ENCODE measurements around the gene CD19. TPM values are rescaled to one million over a fixed set of nuclear protein-coding genes. Genes with fewer than 3 reads are reported as not detected.

Gene CD19
- total and polyA plus RNA-seq, 9 donors: 0.40 to 2.5 (median 1.1) TPM; not detected in 1

DNA sequence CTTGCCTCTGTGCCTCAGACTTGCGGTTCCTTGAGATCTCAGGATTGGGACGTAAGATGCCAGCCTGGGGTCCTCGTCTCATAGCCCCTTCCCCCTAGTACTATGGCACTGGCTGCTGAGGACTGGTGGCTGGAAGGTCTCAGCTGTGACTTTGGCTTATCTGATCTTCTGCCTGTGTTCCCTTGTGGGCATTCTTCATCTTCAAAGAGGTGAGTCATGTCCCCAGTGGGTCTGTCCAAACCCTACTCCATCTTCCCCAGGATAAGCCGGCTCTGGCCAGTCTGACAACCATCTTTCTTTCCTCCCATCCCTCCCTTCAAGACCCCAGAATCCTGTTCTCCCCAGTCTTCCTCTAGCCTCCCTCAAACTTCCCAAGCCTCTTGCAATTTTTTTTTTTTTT is 3.6 kb downstream of the CD19 start:
- H3K4me1 ChIP-seq (ENCODE audit: insufficient read depth): peaks cover 5% of the 10 kb centered on the region
- H3K27ac ChIP-seq: no peak overlapping the region
- intact Hi-C loops (cut with DNase I): loop anchor here in 2 of 4 donors (5.0 to 10.0 kb wide), 2 partner anchors 111 to 123 kb away; partner anchors contain the start of gene ATXN2L (in 1 of the 2)
- TF ChIP-seq EP300 (IDR thresholded peaks at IDR 0.05) (no peak), POLR2A (IDR thresholded peaks at IDR 0.05) (no peak)
- TF ChIP-seq, protein P1, sequence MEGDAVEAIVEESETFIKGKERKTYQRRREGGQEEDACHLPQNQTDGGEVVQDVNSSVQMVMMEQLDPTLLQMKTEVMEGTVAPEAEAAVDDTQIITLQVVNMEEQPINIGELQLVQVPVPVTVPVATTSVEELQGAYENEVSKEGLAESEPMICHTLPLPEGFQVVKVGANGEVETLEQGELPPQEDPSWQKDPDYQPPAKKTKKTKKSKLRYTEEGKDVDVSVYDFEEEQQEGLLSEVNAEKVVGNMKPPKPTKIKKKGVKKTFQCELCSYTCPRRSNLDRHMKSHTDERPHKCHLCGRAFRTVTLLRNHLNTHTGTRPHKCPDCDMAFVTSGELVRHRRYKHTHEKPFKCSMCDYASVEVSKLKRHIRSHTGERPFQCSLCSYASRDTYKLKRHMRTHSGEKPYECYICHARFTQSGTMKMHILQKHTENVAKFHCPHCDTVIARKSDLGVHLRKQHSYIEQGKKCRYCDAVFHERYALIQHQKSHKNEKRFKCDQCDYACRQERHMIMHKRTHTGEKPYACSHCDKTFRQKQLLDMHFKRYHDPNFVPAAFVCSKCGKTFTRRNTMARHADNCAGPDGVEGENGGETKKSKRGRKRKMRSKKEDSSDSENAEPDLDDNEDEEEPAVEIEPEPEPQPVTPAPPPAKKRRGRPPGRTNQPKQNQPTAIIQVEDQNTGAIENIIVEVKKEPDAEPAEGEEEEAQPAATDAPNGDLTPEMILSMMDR (IDR thresholded peaks at IDR 0.05): no peak
- H3K4me3 ChIP-seq: no peak overlapping the region
- WGBS, 3 donors: 95 to 98% (median 96%) methylated on average over 4 of the region's 4 CpGs
- no peaks in the 10 kb centered on the region for H3K36me3 ChIP-seq
- no peaks in the 10 kb centered on the region for H3K27me3 ChIP-seq
- H3K9me3 ChIP-seq: no peaks in the 10 kb centered on the region
- no peak for DNase-seq

DNA sequence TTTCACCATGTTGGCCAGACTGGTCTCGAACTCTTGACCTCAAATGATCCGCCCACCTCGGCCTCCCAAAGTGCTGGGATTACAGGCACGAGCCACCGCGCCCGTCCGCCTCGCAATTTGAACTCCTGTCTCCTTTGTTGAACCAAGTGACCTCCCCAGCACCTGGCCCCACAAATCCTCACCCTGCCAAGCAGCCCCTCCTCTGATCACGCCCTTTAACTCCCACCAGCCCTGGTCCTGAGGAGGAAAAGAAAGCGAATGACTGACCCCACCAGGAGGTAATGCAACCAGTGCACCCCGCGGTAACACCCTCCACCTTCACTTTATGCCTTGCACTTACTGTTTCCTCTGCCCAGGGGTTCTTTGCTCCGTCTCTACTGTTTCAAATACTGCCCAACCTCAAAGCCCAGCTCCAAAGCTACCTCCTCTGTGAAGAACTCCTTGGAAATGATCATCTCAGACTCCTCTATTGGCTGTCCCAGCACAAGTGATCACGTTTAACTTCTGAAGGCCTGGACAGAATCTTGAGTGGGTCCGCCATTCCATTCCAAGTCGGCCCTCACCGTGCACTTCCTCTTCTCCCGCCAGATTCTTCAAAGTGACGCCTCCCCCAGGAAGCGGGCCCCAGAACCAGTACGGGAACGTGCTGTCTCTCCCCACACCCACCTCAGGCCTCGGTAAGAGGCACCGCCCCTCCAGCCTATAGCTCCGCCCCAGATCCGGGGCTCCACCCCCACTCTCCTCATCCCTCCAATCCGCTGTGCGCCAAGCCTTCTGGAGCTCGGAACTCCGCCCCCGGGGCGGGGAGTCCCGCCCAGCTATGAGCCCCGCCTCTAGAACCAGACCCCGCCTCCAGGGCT is 4.4 kb downstream of the CD19 start:
- H3K4me1 ChIP-seq (ENCODE audit: insufficient read depth): peaks cover 5% of the 10 kb centered on the region
- no peak for TF ChIP-seq EP300 (IDR thresholded peaks at IDR 0.05)
- TF ChIP-seq, protein P1 (IDR thresholded peaks at IDR 0.05): no peak
- no peak for TF ChIP-seq POLR2A (IDR thresholded peaks at IDR 0.05)
- WGBS, 3 donors: 16 to 24% (median 23%) methylated on average over 36 of the region's 36 CpGs
- no peaks in the 10 kb centered on the region for H3K36me3 ChIP-seq
- H3K4me3 ChIP-seq: no peak overlapping the region
- peak; percentile 76 to 87 (median 82) for DNase-seq
- H3K27me3 ChIP-seq: no peaks in the 10 kb centered on the region
- no peaks in the 10 kb centered on the region for H3K9me3 ChIP-seq
- H3K27ac ChIP-seq: no peak overlapping the region
- intact Hi-C loops (cut with DNase I): loop anchor here in 2 of 4 donors (5.0 to 10.0 kb wide), 2 partner anchors 111 to 124 kb away; partner anchors contain the start of gene ATXN2L (in 1 of the 2)

GRCh38 chr16:28936784-28937155 is 5.0 kb downstream of the CD19 start:
- H3K36me3 ChIP-seq: no peaks in the 10 kb centered on the region
- no peak overlapping the region for H3K27ac ChIP-seq
- DNase-seq: no peak
- peaks cover 5% of the 10 kb centered on the region for H3K4me1 ChIP-seq (ENCODE audit: insufficient read depth)
- H3K9me3 ChIP-seq: no peaks in the 10 kb centered on the region
- intact Hi-C loops (cut with DNase I): loop anchor here in 2 of 4 donors (5.0 to 10.0 kb wide), 2 partner anchors 112 to 124 kb away; partner anchors contain the start of gene ATXN2L (in 1 of the 2)
- H3K27me3 ChIP-seq: no peaks in the 10 kb centered on the region
- WGBS, 3 donors: 66 to 69% (median 68%) methylated on average over 26 of the region's 26 CpGs
- TF ChIP-seq POLR2A (IDR thresholded peaks at IDR 0.05) (no peak), EP300 (IDR thresholded peaks at IDR 0.05) (no peak)
- TF ChIP-seq, protein P1 (IDR thresholded peaks at IDR 0.05): no peak
- no peak overlapping the region for H3K4me3 ChIP-seq

DNA sequence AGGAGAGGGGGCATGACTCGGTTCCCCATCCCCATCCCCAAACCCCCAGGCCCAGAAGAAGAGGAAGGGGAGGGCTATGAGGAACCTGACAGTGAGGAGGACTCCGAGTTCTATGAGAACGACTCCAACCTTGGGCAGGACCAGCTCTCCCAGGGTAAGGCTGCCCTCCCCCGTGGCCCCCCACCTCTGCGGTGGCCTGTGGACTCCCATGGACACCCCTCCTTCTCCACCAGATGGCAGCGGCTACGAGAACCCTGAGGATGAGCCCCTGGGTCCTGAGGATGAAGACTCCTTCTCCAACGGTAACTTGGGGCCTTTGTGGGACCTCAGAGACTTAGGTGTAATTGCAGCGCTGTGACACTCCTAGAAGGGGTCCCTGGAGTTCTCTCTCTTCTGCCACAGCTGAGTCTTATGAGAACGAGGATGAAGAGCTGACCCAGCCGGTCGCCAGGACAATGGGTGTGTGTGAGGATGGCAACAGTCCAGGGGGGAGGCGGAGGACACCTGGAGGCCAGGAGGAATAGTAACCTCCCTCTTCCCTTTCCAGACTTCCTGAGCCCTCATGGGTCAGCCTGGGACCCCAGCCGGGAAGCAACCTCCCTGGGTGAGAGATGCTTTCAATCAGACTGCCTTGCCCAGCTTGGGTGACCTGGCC is 5.6 kb downstream of the CD19 start:
- H3K36me3 ChIP-seq: no peaks in the 10 kb centered on the region
- no peak overlapping the region for H3K27ac ChIP-seq
- no peak for DNase-seq
- WGBS, 3 donors: 72 to 76% (median 74%) methylated on average over 14 of the region's 14 CpGs
- H3K4me3 ChIP-seq: no peak overlapping the region
- peaks cover 5% of the 10 kb centered on the region for H3K4me1 ChIP-seq (ENCODE audit: insufficient read depth)
- H3K9me3 ChIP-seq: no peaks in the 10 kb centered on the region
- intact Hi-C loops (cut with DNase I): loop anchor here in 2 of 4 donors (5.0 to 10.0 kb wide), 2 partner anchors 113 to 125 kb away; partner anchors contain the start of gene ATXN2L (in 1 of the 2)
- no peaks in the 10 kb centered on the region for H3K27me3 ChIP-seq
- no peak for TF ChIP-seq POLR2A (IDR thresholded peaks at IDR 0.05)
- no peak for TF ChIP-seq EP300 (IDR thresholded peaks at IDR 0.05)
- TF ChIP-seq, protein P1 (IDR thresholded peaks at IDR 0.05): no peak
